IPS-18c (cell line): Measurements from ENCODE around the gene MED12L.

ENCODE experiments used
- H3K4me3 ChIP-seq: 2 replicates; pipeline ENCODE4 v1.7.0; 2013; ENCODE audit warnings: low read depth, mild to moderate bottlenecking, low read length, moderate library complexity; ENCODE audit not compliant: insufficient read depth
- H3K9me3 ChIP-seq: one replicate; pipeline ENCODE4 v1.6.1; 2013; ENCODE audit warnings: mild to moderate bottlenecking, low read length, moderate library complexity; ENCODE audit not compliant: control insufficient read depth, insufficient read depth

MED12L gene

GRCh38 chr3:151412989-151413388, 327.5 kb downstream of the MED12L start:
- Histone ChIP-seq H3K9me3 (no peaks in the 10 kb centered on the region), H3K4me3 (no peak overlapping the region)

DNA sequence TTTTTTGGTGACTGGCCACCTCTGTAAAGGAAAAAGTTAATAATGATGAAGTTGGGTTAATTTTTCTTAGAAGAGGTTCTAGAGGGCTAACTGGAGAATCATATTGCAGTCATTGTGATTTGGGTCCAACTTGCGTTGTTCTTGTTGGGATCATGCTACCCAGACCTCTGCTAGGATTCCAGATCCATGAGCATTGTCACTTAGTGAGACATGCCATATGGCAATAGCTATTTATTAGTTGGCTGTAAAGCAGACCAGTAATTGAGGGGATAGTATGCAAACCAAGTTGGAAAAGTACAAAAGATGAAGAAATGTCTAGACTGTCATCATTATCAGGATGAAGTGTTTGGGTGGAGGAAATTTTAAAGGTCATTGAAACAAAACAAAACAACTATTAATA, 329.8 kb downstream of the MED12L start:
- no peak overlapping the region for H3K4me3 ChIP-seq
- no peaks in the 10 kb centered on the region for H3K9me3 ChIP-seq

DNA sequence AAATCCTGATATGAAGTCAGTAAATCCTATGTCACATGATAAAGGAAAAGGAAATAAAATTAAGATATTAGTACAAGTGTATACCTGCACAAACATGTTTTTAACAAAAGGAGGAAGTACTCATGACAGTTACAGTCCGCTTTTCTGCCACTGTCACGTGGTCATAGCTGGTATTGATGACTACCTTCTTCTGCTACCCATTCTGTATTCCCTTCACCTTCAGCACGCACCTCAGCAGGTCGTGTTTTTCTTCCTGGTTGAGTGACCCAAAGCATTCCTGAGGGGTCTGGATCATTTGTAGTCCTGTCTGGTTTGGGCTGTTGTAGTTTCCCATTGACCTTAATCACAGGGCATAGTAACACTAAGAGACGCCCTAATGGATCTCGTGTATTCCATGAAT, 334.3 kb downstream of the MED12L start:
- H3K4me3 ChIP-seq, result no peak overlapping the region
- H3K9me3 ChIP-seq, result no peaks in the 10 kb centered on the region

DNA sequence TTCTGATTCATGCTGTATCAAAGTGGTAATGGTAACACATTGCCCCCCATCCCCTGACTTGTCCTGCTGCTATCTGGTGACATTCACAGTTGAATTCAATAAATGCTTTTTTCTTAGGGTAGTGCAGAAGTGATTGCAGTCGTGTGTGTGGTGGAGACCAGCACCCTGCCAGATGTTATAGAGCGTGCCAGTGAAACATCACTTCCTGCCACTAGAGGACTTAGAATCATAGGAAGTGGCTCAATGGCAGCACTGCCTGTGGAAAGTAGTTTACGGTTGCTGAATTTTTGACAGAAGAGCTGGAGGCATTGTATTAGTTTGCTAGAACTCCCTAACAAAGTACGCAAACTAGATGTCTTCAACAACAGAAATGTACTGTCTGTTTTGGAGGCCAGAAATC, 336.5 kb downstream of the MED12L start:
- Histone ChIP-seq H3K9me3 (no peaks in the 10 kb centered on the region), H3K4me3 (no peak overlapping the region)

- no peaks in the 10 kb centered on the region for H3K9me3 ChIP-seq
- H3K4me3 ChIP-seq, result no peak overlapping the region
Observed at GRCh38 chr3:151423091-151423490, 337.6 kb downstream of the MED12L start.

DNA sequence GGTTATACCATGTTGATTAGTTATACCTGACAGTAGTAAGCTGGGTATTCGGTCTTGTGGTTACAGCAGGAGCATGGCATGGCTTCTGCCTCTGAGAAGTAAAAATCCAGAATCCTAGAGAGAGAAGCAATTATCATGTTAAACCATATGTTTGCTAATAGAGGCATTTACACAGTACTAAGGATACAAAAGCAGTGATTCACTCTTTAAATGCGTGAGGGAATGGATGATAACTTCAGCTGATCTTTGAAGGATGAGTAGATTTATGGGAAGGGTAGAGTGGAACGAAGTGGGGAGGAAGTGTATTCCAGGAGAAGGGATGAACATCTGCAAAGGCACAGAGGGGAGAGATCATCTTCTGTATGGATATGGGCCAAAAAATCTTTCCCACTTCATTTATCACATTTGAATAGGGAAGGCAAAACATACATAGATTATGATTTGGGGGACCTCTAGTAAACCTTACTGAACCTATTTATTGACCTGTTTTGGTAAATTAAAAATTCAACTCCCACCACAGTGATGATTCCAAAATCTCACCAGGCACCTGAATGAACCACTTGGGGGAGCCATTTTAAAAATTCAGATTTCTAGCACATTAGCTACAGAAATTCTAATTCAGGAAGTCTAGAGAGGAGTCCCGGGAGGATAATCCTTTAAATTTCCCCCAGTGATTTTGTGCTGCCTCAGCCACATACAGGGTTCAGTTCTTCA, 340.3 kb downstream of the MED12L start:
- Histone ChIP-seq H3K4me3 (no peak overlapping the region), H3K9me3 (no peaks in the 10 kb centered on the region)

DNA sequence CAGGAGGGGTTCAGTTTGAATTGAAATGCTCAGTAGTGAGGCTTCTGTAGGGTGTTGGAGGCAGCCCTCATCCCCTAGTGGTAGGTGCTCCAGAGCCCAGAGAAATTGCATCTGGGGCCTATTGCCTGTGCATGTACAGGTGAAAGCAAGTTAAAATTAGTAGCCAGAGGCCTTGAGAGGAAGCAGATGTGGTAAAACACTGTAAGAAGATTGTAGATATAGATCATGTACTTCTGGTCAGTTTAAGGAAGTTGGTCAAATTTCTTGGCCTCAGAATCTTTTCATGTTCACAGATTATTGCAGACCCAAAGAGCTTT, 340.8 kb downstream of the MED12L start:
- no peak overlapping the region for H3K4me3 ChIP-seq
- H3K9me3 ChIP-seq, result no peaks in the 10 kb centered on the region

DNA sequence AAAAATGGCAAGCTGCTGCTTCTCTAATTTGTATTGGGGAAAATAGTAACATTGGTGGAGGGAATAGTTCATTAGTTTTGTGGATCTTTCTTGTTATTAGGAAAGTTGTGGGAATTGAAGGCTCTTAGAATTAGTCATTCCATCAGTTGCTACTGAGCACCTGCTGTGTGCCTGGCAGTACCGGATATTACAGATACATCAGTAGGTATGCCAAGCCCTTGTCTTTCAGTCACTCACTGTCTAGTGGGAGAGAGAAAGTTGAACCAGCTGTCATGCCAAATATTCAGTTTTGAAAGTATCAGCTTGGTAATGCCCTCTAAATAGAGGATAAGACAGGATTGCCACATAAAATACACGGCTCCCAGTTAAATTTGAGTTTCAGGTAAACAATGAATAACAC, 342.9 kb downstream of the MED12L start:
- no peaks in the 10 kb centered on the region for H3K9me3 ChIP-seq
- H3K4me3 ChIP-seq, result no peak overlapping the region

GRCh38 chr3:151430821-151431484, 345.5 kb downstream of the MED12L start:
- H3K9me3 ChIP-seq, result no peaks in the 10 kb centered on the region
- H3K4me3 ChIP-seq, result no peak overlapping the region

- no peaks in the 10 kb centered on the region for H3K9me3 ChIP-seq
- H3K4me3 ChIP-seq, result no peak overlapping the region
Observed at GRCh38 chr3:151431940-151432339, 346.5 kb downstream of the MED12L start.

DNA sequence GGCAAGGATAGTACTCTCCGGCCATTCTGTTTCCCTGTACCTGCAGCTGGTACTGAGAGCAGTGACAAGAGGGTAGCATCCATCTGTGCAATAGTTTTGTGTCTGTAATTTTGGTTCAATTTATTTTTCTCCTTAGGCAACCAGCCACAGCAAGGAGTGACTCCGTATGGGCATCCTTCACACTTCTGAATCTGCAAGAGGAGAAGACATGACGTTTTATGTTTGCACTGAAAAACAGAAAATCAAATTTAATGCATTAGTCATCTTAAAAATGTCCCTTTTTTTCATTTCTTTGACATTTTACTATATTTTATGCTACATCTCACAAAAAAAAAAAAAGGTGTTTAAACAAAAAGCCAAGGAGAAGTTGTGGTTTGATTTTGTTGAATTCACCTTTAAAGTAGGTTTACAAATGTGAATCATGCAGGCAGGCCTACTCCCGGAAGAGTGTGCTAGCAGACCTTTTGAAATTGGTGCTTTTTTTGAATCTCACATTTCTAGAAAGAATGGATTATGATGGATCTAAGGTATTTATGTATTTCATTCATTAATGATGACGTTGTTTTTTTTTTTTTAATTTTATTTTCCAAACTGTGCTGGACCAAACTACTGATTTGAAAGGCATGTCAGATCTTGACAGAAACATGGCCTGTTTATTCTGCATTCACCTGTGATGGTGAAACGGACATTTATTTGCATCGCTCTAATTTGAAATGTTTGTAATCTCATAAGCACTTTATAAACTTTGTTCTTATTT, 347.3 kb downstream of the MED12L start:
- Histone ChIP-seq H3K4me3 (no peak overlapping the region), H3K9me3 (no peaks in the 10 kb centered on the region)

GRCh38 chr3:151434151-151434890, 348.9 kb downstream of the MED12L start:
- no peaks in the 10 kb centered on the region for H3K9me3 ChIP-seq

DNA sequence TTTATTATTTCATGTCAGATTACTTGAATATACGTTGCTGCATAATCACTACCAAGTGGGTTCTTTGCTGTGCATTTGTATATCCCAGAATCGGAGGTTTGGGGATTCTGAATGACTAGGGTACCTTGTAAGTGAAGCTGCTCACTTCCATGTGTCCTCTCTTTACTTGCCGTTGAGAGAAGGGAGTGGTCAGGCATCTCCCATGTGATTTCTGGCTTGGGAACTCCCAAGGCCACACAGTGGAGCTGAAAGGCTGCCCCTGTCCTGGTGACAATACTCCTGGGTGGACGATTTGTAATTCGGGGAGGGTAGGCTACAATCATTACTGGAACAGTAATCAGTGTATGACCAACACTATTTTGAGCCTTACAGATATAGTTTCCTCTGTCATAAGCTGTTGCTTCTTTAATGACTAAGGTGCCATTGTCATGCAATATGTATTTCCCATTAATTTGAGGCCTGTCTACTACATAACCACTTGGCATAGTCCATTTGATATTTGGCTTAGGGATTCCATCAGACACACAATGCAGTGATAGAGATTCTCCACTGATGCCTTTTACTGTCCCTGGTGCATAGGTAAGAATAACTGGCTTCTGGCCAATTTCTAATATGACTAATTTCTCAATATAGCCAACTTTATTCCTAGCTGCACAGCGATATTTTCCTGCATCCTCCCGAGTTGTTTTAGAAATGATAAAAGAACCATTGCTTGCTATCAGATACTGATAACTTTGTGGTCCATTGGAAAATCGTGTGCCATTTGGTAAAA, 351.4 kb downstream of the MED12L start:
- Histone ChIP-seq H3K9me3 (no peaks in the 10 kb centered on the region), H3K4me3 (no peak overlapping the region)

More at GRCh38 chr3:151434151-151434890, 348.9 kb downstream of the MED12L start:
- no peak overlapping the region for H3K4me3 ChIP-seq

GRCh38 chr3:151437906-151438305, 352.4 kb downstream of the MED12L start:
- H3K9me3 ChIP-seq, result no peaks in the 10 kb centered on the region
- H3K4me3 ChIP-seq, result no peak overlapping the region

DNA sequence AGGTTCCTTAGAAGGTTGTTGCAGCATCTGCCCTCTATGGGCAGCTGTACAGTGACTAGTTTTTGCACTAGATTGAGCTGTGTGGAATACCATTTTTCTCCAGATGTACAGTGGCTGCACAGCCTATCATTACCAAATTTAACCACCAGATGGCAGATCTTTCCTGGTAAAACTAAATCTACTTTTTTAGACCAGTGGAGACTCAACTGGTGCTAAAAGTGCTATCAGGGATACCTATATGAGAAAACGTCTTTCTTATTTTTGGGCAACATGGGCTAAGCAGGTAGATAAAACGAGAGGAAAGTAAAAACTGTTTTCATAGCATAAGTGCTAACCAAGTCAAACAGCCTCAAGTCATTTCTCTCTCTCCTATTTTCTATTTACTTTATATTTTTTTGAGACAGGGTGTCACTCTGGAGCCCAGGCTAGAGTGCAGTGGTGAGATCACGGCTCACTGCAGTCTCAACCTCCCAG, 354.2 kb downstream of the MED12L start:
- Histone ChIP-seq H3K9me3 (no peaks in the 10 kb centered on the region), H3K4me3 (no peak overlapping the region)

- no peak overlapping the region for H3K4me3 ChIP-seq
- H3K9me3 ChIP-seq, result no peaks in the 10 kb centered on the region
Observed at GRCh38 chr3:151440940-151441339, 355.5 kb downstream of the MED12L start.

- H3K4me3 ChIP-seq, result no peak overlapping the region
- H3K9me3 ChIP-seq, result no peaks in the 10 kb centered on the region
Observed at GRCh38 chr3:151443583-151443982, 358.1 kb downstream of the MED12L start.
